Measurements from ENCODE around the gene NOC3L. TPM values are rescaled to one million over a fixed set of nuclear protein-coding genes. Genes with fewer than 3 reads are reported as not detected.

Gene NOC3L
- total and polyA plus RNA-seq, 10 of the 15 experiments (the other 5 are each of a cell fraction or from before 2014, with no cell fraction given), result 27.8 to 51.4 (median 40.5) TPM

DNA sequence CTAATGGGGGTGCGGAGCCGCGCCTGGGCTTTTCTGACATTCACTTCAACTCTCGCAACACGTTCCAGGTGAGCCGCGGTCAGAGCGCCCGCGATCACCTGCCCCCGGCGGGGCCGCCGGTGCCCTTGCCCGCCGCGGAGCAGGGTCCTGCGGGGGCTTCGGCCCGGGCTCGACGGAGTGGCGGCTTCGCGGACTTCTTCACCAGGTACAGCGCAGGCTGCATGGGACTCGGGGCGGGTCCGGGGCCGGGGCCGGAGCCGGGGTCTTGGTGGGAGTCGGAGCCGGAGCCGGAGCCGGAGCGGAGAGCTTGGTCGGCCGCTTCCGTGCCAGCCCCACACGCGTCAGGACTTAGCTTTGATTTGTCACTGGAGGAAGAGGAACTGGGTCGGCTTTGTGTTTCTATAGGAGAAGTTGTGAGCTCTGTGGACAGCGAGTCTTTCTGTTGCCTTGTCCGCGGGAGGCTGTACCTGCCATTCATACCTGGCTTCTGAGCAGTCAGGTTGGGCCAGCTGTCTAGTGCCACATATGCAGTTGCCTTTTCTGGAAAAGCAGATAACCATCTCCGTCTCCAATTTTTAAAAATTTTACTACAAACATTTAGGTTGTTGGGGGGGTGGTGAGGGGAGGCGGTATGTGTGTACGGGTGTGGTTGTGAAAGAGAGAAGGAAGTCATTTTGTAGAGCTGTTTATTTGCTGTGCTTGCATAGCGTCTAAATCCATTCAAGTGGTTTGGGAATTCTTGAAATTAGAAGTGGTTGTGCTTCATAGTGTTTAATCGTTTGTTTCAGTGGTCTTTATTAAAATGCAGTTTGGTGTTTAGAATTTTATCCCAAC lies 40.9 kb upstream of the NOC3L start:
- BruUV-seq (replicated peaks), result no TSS peak
- Histone ChIP-seq H3K9me3 (replicated peaks; ENCODE audit: control insufficient read depth, insufficient read depth, low read length) (no peaks in the 10 kb centered on the region), H4K20me1 (ENCODE audit: control insufficient read depth, insufficient read depth) (no peaks in the 10 kb centered on the region), H3K27me3 (replicated peaks in 1 of 2; ENCODE audit: control insufficient read depth in 2 of 2, insufficient read depth in 2 of 2, low read length in 1 of 2) (no peaks in the 10 kb centered on the region), H3K36me3 (ENCODE audit: control insufficient read depth in 2 of 2, insufficient read depth in 2 of 2, low read length in 1 of 2) (no peaks in the 10 kb centered on the region), H3K9ac (ENCODE audit: control insufficient read depth, insufficient read depth, low read length) (peak overlapping the region; percentile 68), H3K4me1 (ENCODE audit: control insufficient read depth, insufficient read depth, low read length) (no peaks in the 10 kb centered on the region), H3K27ac (ENCODE audit: control insufficient read depth, insufficient read depth) (peak overlapping the region; percentile 68), H3K79me2 (ENCODE audit: control insufficient read depth, insufficient read depth, low read length) (peaks cover 18% of the 10 kb centered on the region), H3K4me3 (peak overlapping the region; percentile 83), H2AFZ (ENCODE audit: control insufficient read depth, low read depth, low read length) (peak overlapping the region; percentile 98), H3K4me2 (ENCODE audit: control insufficient read depth, insufficient read depth) (peak overlapping the region; percentile 90)
- ChIA-PET SMC1A (ENCODE audit: uncharacterized antibody, unreplicated experiment) (interaction anchor here (1.0 to 2.8 kb wide), 5 partner anchors 24 to 58 kb away, joined by 3 to 12 read pairs (median 4); partner anchors contain the start of gene NOC3L), POLR2A (interaction anchor here (0.6 to 2.7 kb wide), 7 partner anchors 9 to 1859 kb away, joined by 3 to 16 read pairs (median 5); partner anchors contain the start of gene NOC3L), CTCF (interaction anchor here (0.7 to 2.7 kb wide), 8 partner anchors 14 to 84 kb away, joined by 3 to 13 read pairs (median 4); partner anchors contain the start of gene NOC3L), RAD21 (ENCODE audit: unreplicated experiment) (interaction anchor here (0.9 to 1.4 kb wide), 4 partner anchors 41 to 59 kb away, joined by 3 to 6 read pairs (median 4); no protein-coding TSS in a partner anchor)
- intact Hi-C loops (cut with micrococcal nuclease; ENCODE audit: unreplicated experiment), result loop anchor here (5.0 kb wide), 1 partner anchor 144 kb away; the partner anchor contains the start of gene HELLS
- ATAC-seq, result peak; percentile 78
- under 1% methylated on average over 37 of the region's 51 CpGs for WGBS (ENCODE audit: insufficient coverage, insufficient replicate concordance, low lambda C conversion rate, missing lambda C conversion rate)
- DNase-seq (ENCODE audit: low read depth, low spot score), result peak; percentile 47
- in situ Hi-C loops (cut with MboI), result no loop called here
- peak; percentile 86 for FAIRE-seq
- TF ChIP-seq, protein P1, sequence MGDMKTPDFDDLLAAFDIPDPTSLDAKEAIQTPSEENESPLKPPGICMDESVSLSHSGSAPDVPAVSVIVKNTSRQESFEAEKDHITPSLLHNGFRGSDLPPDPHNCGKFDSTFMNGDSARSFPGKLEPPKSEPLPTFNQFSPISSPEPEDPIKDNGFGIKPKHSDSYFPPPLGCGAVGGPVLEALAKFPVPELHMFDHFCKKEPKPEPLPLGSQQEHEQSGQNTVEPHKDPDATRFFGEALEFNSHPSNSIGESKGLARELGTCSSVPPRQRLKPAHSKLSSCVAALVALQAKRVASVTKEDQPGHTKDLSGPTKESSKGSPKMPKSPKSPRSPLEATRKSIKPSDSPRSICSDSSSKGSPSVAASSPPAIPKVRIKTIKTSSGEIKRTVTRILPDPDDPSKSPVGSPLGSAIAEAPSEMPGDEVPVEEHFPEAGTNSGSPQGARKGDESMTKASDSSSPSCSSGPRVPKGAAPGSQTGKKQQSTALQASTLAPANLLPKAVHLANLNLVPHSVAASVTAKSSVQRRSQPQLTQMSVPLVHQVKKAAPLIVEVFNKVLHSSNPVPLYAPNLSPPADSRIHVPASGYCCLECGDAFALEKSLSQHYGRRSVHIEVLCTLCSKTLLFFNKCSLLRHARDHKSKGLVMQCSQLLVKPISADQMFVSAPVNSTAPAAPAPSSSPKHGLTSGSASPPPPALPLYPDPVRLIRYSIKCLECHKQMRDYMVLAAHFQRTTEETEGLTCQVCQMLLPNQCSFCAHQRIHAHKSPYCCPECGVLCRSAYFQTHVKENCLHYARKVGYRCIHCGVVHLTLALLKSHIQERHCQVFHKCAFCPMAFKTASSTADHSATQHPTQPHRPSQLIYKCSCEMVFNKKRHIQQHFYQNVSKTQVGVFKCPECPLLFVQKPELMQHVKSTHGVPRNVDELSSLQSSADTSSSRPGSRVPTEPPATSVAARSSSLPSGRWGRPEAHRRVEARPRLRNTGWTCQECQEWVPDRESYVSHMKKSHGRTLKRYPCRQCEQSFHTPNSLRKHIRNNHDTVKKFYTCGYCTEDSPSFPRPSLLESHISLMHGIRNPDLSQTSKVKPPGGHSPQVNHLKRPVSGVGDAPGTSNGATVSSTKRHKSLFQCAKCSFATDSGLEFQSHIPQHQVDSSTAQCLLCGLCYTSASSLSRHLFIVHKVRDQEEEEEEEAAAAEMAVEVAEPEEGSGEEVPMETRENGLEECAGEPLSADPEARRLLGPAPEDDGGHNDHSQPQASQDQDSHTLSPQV (IDR thresholded peaks at IDR 0.05), result no peak
- TF ChIP-seq ATF7 (IDR thresholded peaks at IDR 0.05; ENCODE audit: low read depth) (0 out of 2 replicates have a peak, but pooled peaks have one; percentile 22), BCL11A (IDR thresholded peaks at IDR 0.05; ENCODE audit: low read depth, low read length) (no peak), RUNX3 (IDR thresholded peaks at IDR 0.05; ENCODE audit: low read length) (0 out of 2 replicates have a peak, but pooled peaks have one; percentile 5), POLR2A (IDR thresholded peaks at IDR 0.05; ENCODE audit: low read depth, low read length) (peak; percentile 77), GATAD2B (conservative IDR thresholded peaks at IDR 0.05; ENCODE audit: low read depth) (no peak)
- TF ChIP-seq, protein P2, sequence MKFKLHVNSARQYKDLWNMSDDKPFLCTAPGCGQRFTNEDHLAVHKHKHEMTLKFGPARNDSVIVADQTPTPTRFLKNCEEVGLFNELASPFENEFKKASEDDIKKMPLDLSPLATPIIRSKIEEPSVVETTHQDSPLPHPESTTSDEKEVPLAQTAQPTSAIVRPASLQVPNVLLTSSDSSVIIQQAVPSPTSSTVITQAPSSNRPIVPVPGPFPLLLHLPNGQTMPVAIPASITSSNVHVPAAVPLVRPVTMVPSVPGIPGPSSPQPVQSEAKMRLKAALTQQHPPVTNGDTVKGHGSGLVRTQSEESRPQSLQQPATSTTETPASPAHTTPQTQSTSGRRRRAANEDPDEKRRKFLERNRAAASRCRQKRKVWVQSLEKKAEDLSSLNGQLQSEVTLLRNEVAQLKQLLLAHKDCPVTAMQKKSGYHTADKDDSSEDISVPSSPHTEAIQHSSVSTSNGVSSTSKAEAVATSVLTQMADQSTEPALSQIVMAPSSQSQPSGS (IDR thresholded peaks at IDR 0.05; ENCODE audit: low read length), result no peak
- TF ChIP-seq, protein P3, sequence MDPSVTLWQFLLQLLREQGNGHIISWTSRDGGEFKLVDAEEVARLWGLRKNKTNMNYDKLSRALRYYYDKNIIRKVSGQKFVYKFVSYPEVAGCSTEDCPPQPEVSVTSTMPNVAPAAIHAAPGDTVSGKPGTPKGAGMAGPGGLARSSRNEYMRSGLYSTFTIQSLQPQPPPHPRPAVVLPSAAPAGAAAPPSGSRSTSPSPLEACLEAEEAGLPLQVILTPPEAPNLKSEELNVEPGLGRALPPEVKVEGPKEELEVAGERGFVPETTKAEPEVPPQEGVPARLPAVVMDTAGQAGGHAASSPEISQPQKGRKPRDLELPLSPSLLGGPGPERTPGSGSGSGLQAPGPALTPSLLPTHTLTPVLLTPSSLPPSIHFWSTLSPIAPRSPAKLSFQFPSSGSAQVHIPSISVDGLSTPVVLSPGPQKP (IDR thresholded peaks at IDR 0.05; ENCODE audit: low read depth, low read length), result no peak
- TF ChIP-seq, protein P4, sequence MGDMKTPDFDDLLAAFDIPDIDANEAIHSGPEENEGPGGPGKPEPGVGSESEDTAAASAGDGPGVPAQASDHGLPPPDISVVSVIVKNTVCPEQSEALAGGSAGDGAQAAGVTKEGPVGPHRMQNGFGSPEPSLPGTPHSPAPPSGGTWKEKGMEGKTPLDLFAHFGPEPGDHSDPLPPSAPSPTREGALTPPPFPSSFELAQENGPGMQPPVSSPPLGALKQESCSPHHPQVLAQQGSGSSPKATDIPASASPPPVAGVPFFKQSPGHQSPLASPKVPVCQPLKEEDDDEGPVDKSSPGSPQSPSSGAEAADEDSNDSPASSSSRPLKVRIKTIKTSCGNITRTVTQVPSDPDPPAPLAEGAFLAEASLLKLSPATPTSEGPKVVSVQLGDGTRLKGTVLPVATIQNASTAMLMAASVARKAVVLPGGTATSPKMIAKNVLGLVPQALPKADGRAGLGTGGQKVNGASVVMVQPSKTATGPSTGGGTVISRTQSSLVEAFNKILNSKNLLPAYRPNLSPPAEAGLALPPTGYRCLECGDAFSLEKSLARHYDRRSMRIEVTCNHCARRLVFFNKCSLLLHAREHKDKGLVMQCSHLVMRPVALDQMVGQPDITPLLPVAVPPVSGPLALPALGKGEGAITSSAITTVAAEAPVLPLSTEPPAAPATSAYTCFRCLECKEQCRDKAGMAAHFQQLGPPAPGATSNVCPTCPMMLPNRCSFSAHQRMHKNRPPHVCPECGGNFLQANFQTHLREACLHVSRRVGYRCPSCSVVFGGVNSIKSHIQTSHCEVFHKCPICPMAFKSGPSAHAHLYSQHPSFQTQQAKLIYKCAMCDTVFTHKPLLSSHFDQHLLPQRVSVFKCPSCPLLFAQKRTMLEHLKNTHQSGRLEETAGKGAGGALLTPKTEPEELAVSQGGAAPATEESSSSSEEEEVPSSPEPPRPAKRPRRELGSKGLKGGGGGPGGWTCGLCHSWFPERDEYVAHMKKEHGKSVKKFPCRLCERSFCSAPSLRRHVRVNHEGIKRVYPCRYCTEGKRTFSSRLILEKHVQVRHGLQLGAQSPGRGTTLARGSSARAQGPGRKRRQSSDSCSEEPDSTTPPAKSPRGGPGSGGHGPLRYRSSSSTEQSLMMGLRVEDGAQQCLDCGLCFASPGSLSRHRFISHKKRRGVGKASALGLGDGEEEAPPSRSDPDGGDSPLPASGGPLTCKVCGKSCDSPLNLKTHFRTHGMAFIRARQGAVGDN (IDR thresholded peaks at IDR 0.05), result no peak

Data from GM12878 (cell line).